Loucy (cell line): Measurements from ENCODE around the gene CDK7.

Source experiments
- H2AFZ ChIP-seq: fragments of 200-600 bp; sonication (generic); 2 replicates; pipeline ENCODE4 v1.6.0; 2016; ENCODE audit warnings: antibody characterized with exemption, mild to moderate bottlenecking, low read length, moderate library complexity
- H3F3A ChIP-seq: fragments of 200-600 bp; 2 replicates; pipeline ENCODE4 v1.6.0; 2016; ENCODE audit warnings: antibody characterized with exemption, low read depth, mild to moderate bottlenecking
- H3K27me3 ChIP-seq: fragments of 200-600 bp; sonication (generic); 2 replicates; pipeline ENCODE4 v1.6.1; 2014; ENCODE audit warnings: low read length, mild to moderate bottlenecking; ENCODE audit not compliant: insufficient read depth, poor library complexity, severe bottlenecking
- H3K36me3 ChIP-seq: fragments of 200-600 bp; sonication (generic); 2 replicates; pipeline ENCODE4 v1.6.1; 2016; ENCODE audit warnings: low read length; ENCODE audit not compliant: insufficient read depth
- H3K4me1 ChIP-seq: fragments of 200-600 bp; sonication (generic); 2 replicates; pipeline ENCODE4 v1.5.1; 2014; ENCODE audit warnings: low read length, mild to moderate bottlenecking; ENCODE audit not compliant: insufficient read depth, poor library complexity, severe bottlenecking
- H3K4me2 ChIP-seq: fragments of 200-600 bp; sonication (generic); 2 replicates; pipeline ENCODE4 v1.6.0; 2014; ENCODE audit warnings: antibody characterized with exemption, low read length, low read depth, mild to moderate bottlenecking; ENCODE audit not compliant: poor library complexity, severe bottlenecking
- H3K4me3 ChIP-seq: fragments of 200-600 bp; sonication (generic); 2 replicates; pipeline ENCODE4 v1.5.1; 2014; ENCODE audit warnings: low read length, mild to moderate bottlenecking, mixed read lengths; ENCODE audit not compliant: poor library complexity, severe bottlenecking
- H3K79me2 ChIP-seq: fragments of 200-600 bp; sonication (generic); 2 replicates; pipeline ENCODE4 v1.6.1; 2014; ENCODE audit warnings: low read length; ENCODE audit not compliant: insufficient read depth
- H3K9ac ChIP-seq: fragments of 200-600 bp; sonication (generic); 2 replicates; pipeline ENCODE4 v1.6.0; 2014; ENCODE audit warnings: mild to moderate bottlenecking, low read depth, low read length, moderate library complexity; ENCODE audit not compliant: poor library complexity, severe bottlenecking
- H3K9me2 ChIP-seq: fragments of 200-600 bp; sonication (generic); replicated peaks from 2 replicates; pipeline ENCODE4 v1.6.1; 2016; ENCODE audit warnings: low read depth, low read length, mixed read lengths
- H3K9me3 ChIP-seq: fragments of 200-600 bp; sonication (generic); 2 replicates; pipeline ENCODE4 v1.6.1; 2014; ENCODE audit warnings: mild to moderate bottlenecking, antibody characterized with exemption, low read length, low read depth; ENCODE audit not compliant: insufficient read depth
- H4K20me1 ChIP-seq: fragments of 200-600 bp; sonication (generic); 2 replicates; pipeline ENCODE4 v1.6.0; 2014; ENCODE audit warnings: antibody characterized with exemption, low read length, mild to moderate bottlenecking; ENCODE audit not compliant: insufficient read depth, poor library complexity, severe bottlenecking
- CTCF ChIP-seq: fragments of 200-600 bp; sonication (generic); conservative IDR thresholded peaks from 2 replicates; pipeline ENCODE4 v1.5.1; 2014; ENCODE audit warnings: mild to moderate bottlenecking, antibody characterized with exemption, low read length
- EZH2phosphoT487 ChIP-seq: fragments of 200-600 bp; IDR thresholded peaks from 2 replicates; pipeline ENCODE4 v1.6.1; 2018; ENCODE audit warnings: antibody characterized with exemption, mild to moderate bottlenecking, moderate library complexity, borderline replicate concordance

Gene CDK7

GRCh38 chr5:69225860-69226259 lies 8.8 kb upstream of the CDK7 start:
- Histone ChIP-seq H3K4me1 (no peaks in the 10 kb centered on the region), H4K20me1 (no peaks in the 10 kb centered on the region), H3K79me2 (no peaks in the 10 kb centered on the region), H3K27me3 (no peaks in the 10 kb centered on the region), H3F3A (no peaks in the 10 kb centered on the region), H3K9ac (no peak overlapping the region), H3K9me2 (no peaks in the 10 kb centered on the region), H3K9me3 (no peaks in the 10 kb centered on the region), H3K36me3 (peaks cover 8% of the 10 kb centered on the region; the same call in 1 of the 2 replicates), H3K4me2 (no peak overlapping the region), H3K4me3 (no peak overlapping the region), H2AFZ (no peak overlapping the region)
- TF ChIP-seq EZH2phosphoT487 (no peak), CTCF (no peak)

- H3F3A ChIP-seq, result no peaks in the 10 kb centered on the region
- H3K79me2 ChIP-seq, result peaks cover 4% of the 10 kb centered on the region; the same call in 1 of the 2 replicates
- no peaks in the 10 kb centered on the region for H4K20me1 ChIP-seq
- peaks cover 8% of the 10 kb centered on the region; the same call in 1 of the 2 replicates for H3K36me3 ChIP-seq
- no peak overlapping the region for H3K4me2 ChIP-seq
- H3K9ac ChIP-seq, result no peak overlapping the region
- H3K9me2 ChIP-seq, result no peaks in the 10 kb centered on the region
- no peak overlapping the region for H3K4me3 ChIP-seq
- H2AFZ ChIP-seq, result no peak overlapping the region
- no peaks in the 10 kb centered on the region for H3K9me3 ChIP-seq
- H3K27me3 ChIP-seq, result no peaks in the 10 kb centered on the region
- peaks cover 7% of the 10 kb centered on the region for H3K4me1 ChIP-seq
- TF ChIP-seq CTCF (no peak), EZH2phosphoT487 (no peak)
These were observed 4.5 kb upstream of the CDK7 start for GRCh38 chr5:69230181-69230580.

- H3K27me3 ChIP-seq, result no peaks in the 10 kb centered on the region
- H3K79me2 ChIP-seq, result peaks cover 15% of the 10 kb centered on the region; the same call in 1 of the 2 replicates
- H2AFZ ChIP-seq, result no peak overlapping the region
- H3K9me2 ChIP-seq, result no peaks in the 10 kb centered on the region
- H3K9me3 ChIP-seq, result no peaks in the 10 kb centered on the region
- H3K36me3 ChIP-seq, result peaks cover 8% of the 10 kb centered on the region; the same call in 1 of the 2 replicates
- H3K9ac ChIP-seq, result no peak overlapping the region
- H4K20me1 ChIP-seq, result no peaks in the 10 kb centered on the region
- TF ChIP-seq CTCF (no peak), EZH2phosphoT487 (no peak)
- H3K4me1 ChIP-seq, result peaks cover 17% of the 10 kb centered on the region
- no peak overlapping the region for H3K4me2 ChIP-seq
- H3K4me3 ChIP-seq, result no peak overlapping the region
- H3F3A ChIP-seq, result no peaks in the 10 kb centered on the region
These were observed 3.4 kb upstream of the CDK7 start for GRCh38 chr5:69231281-69231680.
